AG09319 (cell line): Measurements from ENCODE around the gene RTTN.

ENCODE experiments used
- DNase-seq: peaks from one replicate; pipeline ENCODE4 v3.0.0-alpha.2; 2010; ENCODE audit warnings: low read depth; ENCODE audit errors: extremely low read depth
- TF ChIP-seq, protein P1 (sequence below): IDR thresholded peaks from 2 replicates; pipeline ENCODE4 v1.5.1; 2011; ENCODE audit warnings: low read depth, mild to moderate bottlenecking, inconsistent platforms, low read length, moderate library complexity

Gene RTTN

DNA sequence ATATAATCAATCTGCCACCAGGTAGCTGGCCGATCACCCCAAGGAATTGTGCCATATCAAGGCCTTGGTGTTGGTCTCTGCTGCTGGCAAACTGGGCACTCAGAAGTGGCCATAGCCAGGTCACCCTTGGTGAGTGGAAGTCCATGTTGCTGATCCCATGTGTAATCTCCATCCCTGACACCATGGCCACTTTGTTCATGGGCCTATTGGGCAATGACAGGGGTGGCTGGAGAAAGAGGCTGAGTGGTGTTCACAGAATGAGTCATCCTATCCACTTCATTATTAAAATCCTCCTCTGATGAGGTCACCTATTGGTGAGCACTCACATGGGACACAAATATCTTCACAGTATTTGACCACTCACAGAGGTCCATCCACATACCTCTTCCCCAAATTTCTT, 231.1 kb downstream of the RTTN start:
- TF ChIP-seq, protein P1, sequence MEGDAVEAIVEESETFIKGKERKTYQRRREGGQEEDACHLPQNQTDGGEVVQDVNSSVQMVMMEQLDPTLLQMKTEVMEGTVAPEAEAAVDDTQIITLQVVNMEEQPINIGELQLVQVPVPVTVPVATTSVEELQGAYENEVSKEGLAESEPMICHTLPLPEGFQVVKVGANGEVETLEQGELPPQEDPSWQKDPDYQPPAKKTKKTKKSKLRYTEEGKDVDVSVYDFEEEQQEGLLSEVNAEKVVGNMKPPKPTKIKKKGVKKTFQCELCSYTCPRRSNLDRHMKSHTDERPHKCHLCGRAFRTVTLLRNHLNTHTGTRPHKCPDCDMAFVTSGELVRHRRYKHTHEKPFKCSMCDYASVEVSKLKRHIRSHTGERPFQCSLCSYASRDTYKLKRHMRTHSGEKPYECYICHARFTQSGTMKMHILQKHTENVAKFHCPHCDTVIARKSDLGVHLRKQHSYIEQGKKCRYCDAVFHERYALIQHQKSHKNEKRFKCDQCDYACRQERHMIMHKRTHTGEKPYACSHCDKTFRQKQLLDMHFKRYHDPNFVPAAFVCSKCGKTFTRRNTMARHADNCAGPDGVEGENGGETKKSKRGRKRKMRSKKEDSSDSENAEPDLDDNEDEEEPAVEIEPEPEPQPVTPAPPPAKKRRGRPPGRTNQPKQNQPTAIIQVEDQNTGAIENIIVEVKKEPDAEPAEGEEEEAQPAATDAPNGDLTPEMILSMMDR: no peak
- DNase-seq: no peak

DNA sequence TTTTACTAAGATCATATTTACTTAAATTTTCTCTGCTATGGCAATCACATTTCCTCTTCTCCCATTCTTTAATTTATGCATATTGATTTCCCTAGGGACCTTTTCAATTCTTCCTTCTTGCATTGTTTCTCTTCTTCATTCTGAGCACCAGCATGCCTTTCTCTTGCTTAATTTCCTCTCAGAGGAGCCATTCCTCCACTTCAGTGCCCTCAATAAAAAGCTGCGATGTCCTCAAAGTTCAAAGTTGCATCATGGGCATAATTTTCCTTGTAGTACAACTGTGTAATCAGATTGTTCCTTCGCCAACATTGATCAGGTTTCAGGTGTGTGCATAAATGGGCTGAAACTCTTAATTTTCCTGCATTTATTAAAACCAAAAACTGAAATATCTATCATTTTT, 236.0 kb downstream of the RTTN start:
- no peak for DNase-seq
- TF ChIP-seq, protein P1: no peak

DNA sequence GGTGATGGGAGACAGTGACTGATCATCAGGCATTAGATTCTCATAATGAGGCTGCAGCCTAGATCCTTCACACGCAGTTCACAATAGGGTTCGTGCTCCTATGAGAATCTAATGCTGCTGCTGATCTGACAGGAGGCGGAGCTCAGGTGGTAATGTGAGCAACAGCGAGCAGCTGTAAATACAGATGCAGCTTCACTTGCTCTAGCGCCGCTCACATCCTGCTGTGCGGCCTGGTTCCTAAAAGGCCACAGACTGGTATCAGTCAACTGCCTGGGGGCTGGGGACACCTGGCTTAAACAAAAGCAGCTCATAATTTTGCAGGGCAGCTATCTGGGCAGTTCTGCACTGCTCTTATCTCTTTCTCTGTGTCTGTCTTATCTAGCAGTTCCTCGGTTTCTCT, 237.4 kb downstream of the RTTN start:
- TF ChIP-seq, protein P1: no peak
- no peak for DNase-seq

DNA sequence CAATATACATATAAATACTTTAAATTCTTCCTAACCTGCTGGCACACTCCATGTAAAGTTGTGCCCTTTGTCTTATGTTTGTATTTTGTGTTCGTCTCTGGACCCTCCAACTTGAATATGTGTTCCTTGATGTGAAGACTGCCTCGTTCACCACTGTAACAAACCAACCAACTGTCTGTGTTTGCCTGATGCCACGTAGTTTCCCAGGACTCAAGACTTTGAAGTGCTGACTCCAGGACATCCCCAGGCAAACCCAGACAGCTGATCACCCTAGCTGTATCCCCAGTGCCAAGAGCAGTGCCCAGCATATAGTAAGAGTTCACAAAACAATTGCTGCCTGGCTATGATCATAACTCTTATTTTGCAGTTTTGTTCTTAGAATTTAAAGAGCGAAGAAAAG, 242.3 kb downstream of the RTTN start:
- TF ChIP-seq, protein P1: no peak
- no peak for DNase-seq

DNA sequence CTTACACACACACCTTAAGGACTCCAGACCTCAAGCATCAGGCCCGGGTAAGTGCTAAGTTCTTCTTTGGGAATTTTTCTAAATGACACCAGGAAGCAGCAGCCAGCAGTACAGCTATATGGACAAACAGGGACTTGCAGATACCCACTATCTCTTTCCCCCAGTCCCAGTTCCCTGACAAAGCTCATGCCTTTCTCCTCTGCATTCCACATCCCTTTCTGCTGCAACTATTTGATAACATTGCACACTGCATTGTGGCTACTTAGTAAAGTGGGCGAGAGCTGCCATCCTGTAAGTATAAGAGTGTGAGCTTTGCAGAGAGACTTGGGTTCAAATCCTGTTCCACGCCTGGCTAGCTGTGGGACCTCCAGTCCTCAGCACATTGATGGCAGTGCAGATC, 243.8 kb downstream of the RTTN start:
- TF ChIP-seq, protein P1: no peak
- no peak for DNase-seq

DNA sequence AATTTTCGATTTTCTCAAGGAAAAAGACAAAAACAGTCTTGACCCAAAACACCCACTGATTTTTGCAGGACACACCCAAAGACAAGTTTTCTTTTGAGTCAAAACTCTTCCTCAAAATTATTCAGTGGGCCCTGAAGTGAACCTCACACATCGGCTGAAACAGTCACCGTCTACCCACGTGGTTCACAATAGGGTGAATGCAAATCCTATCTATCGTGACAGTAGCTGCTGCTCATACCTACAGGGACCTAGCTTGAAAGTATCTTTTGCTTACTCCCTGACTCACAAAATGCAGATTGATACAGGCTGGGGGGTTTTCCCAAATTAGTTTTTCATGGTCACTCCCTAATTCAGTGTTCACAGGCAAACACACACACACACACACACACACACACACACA, 247.1 kb downstream of the RTTN start:
- TF ChIP-seq, protein P1: no peak
- DNase-seq: no peak

DNA sequence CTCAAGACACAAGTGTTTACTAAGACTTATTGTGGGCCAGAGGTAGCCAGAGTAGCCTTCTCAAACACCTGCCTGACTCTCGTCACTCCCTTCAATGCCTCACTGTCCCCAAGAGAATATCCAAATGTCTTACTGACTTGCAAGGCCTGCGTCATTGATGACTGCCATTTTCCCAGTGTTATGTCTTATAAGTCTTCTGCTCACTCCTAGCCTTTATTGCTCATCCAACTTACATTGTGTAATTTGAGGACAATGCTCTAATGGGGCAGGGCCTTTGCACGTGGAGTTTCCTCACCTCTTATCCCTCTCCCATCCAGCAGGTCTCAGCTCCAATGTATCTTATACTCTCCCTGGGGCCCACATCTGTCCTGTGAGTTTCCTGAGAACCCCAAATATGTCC, 247.7 kb downstream of the RTTN start:
- TF ChIP-seq, protein P1: no peak
- no peak for DNase-seq
